ENCODE measurements around the gene FAM187B. TPM values are rescaled to one million over a fixed set of nuclear protein-coding genes. Genes with fewer than 3 reads are reported as not detected.

FAM187B gene
- total and polyA plus RNA-seq, 10 donors = 0.48 to 0.61 (median 0.51) TPM; not detected in 7

DNA sequence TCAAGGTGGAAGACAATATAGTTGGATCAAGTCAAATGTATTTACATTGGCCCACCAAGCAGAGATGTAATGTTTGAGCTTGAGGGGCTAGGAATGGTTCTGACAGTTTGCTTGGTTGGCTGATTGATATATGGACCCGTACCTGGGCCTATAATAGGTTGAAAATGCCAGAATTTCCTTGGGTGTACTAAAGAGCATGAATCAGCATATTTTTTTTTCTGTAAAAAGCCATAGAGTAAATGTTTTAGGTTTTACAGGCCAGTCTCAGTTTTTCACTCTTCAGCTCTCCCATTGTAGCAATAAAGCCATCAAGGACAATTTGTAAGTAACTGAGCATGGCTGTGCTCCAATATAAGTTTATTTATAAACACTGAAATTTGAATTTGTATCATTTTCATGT lies 47.2 kb downstream of the FAM187B start:
- 74 to 92% (median 80%) methylated on average over 1 of the region's 1 CpG for WGBS, 5 donors
- intact Hi-C loops (cut with DNase I; ENCODE audit: low total_unique reads) = no loop called here
- H3K36me3 ChIP-seq = no peaks in the 10 kb centered on the region

GRCh38 chr19:35179830-35180229 lies 48.7 kb downstream of the FAM187B start:
- H3K9me3 ChIP-seq = peaks cover 0 to 15% (median 8%) of the 10 kb centered on the region in 8 donors
- intact Hi-C loops (cut with DNase I; ENCODE audit: low total_unique reads) = no loop called here
- no peak for DNase-seq
- no peaks in the 10 kb centered on the region for H3K36me3 ChIP-seq
- H3K27me3 ChIP-seq (replicated peaks in 1 of 7) = no peaks in the 10 kb centered on the region
- H3K4me3 ChIP-seq = no peak overlapping the region
- H3K27ac ChIP-seq = no peak overlapping the region
- TF ChIP-seq, protein P1, sequence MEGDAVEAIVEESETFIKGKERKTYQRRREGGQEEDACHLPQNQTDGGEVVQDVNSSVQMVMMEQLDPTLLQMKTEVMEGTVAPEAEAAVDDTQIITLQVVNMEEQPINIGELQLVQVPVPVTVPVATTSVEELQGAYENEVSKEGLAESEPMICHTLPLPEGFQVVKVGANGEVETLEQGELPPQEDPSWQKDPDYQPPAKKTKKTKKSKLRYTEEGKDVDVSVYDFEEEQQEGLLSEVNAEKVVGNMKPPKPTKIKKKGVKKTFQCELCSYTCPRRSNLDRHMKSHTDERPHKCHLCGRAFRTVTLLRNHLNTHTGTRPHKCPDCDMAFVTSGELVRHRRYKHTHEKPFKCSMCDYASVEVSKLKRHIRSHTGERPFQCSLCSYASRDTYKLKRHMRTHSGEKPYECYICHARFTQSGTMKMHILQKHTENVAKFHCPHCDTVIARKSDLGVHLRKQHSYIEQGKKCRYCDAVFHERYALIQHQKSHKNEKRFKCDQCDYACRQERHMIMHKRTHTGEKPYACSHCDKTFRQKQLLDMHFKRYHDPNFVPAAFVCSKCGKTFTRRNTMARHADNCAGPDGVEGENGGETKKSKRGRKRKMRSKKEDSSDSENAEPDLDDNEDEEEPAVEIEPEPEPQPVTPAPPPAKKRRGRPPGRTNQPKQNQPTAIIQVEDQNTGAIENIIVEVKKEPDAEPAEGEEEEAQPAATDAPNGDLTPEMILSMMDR (IDR thresholded peaks at IDR 0.05 in 8 of 11, conservative IDR thresholded peaks at IDR 0.05 in 3 of 11) = no peak
- no peak for TF ChIP-seq POLR2A (IDR thresholded peaks at IDR 0.05)
- no peak for TF ChIP-seq POLR2AphosphoS5 (IDR thresholded peaks at IDR 0.05)
- 45 to 73% (median 59%) methylated on average over 3 of the region's 3 CpGs for WGBS, 5 donors
- no peaks in the 10 kb centered on the region for H3K4me1 ChIP-seq

More for the DNA sequence above, 47.2 kb downstream of the FAM187B start:
- Histone ChIP-seq H3K27me3 (replicated peaks in 1 of 7) (no peaks in the 10 kb centered on the region), H3K9me3 (peaks cover 0 to 15% (median 8%) of the 10 kb centered on the region in 8 donors), H3K4me3 (no peak overlapping the region), H3K27ac (no peak overlapping the region), H3K4me1 (no peaks in the 10 kb centered on the region)
- DNase-seq = no peak
- TF ChIP-seq, protein P1 (IDR thresholded peaks at IDR 0.05 in 8 of 11, conservative IDR thresholded peaks at IDR 0.05 in 3 of 11) = no peak
- no peak for TF ChIP-seq POLR2AphosphoS5 (IDR thresholded peaks at IDR 0.05)

GRCh38 chr19:35178701-35179100 lies 49.8 kb downstream of the FAM187B start:
- no peak overlapping the region for H3K27ac ChIP-seq
- intact Hi-C loops (cut with DNase I; ENCODE audit: low total_unique reads) = no loop called here
- TF ChIP-seq POLR2AphosphoS5 (IDR thresholded peaks at IDR 0.05) = no peak
- TF ChIP-seq, protein P1 (IDR thresholded peaks at IDR 0.05 in 8 of 11, conservative IDR thresholded peaks at IDR 0.05 in 3 of 11) = no peak
- no peak for TF ChIP-seq POLR2A (IDR thresholded peaks at IDR 0.05)
- H3K27me3 ChIP-seq (replicated peaks in 1 of 7) = no peaks in the 10 kb centered on the region
- H3K36me3 ChIP-seq = no peaks in the 10 kb centered on the region
- H3K4me1 ChIP-seq = no peaks in the 10 kb centered on the region
- DNase-seq = no peak
- peaks cover 0 to 5% (median 0%) of the 10 kb centered on the region in 8 donors for H3K9me3 ChIP-seq
- no peak overlapping the region for H3K4me3 ChIP-seq
- WGBS, 5 donors = 65 to 79% (median 73%) methylated on average over 2 of the region's 2 CpGs

DNA sequence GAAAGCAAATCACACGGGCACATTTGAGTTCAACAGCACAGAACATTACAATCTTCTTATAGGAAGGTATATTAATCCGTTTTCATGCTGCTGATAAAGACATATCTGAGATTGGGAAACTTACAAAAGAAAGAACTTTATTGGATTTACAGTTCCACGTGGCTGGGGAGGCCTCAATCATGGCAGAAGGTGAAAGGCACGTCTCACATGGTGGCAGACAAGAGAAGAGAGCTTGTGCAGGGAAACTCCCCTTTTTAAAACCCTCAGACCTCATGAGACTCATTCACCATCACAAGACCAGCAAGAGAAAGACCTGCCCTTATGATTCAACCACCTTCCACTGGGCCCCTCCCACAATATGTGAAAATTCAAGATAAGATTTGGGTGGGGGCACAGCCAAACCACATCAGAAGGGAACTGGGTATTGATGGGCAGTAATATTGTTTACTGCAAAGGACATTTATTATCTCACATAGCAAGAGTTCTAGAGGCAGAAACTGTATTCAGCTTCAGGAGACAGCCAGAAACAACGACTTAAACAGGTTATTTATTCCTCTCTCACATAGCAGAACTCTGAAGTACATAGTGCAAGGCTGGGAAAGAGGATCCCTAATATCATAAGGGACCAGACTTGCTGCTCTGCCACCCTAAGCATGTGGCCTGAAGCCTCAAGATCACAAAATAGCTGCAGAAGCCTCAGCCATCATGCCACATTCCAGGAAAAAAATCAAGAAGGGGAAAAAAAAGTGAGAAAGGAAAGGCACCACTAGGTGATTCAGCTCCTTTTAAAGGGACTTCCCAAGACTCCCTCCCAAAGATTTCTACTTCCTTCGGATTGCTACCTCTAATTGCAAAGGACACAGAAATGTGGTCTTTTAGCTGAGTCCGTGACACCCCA lies 50.9 kb downstream of the FAM187B start:
- Histone ChIP-seq H3K27ac (no peak overlapping the region), H3K27me3 (replicated peaks in 1 of 7) (no peaks in the 10 kb centered on the region), H3K36me3 (peaks cover 0 to 2% (median 0%) of the 10 kb centered on the region in 6 donors), H3K4me1 (peaks cover 0 to 6% (median 2%) of the 10 kb centered on the region in 6 donors), H3K9me3 (peaks cover 0 to 5% (median 0%) of the 10 kb centered on the region in 8 donors), H3K4me3 (no peak overlapping the region)
- intact Hi-C loops (cut with DNase I; ENCODE audit: low total_unique reads) = no loop called here
- no peak for DNase-seq
- 75 to 83% (median 76%) methylated on average over 7 of the region's 7 CpGs for WGBS, 5 donors
- TF ChIP-seq POLR2A (IDR thresholded peaks at IDR 0.05) (no peak), POLR2AphosphoS5 (IDR thresholded peaks at IDR 0.05) (no peak)
- TF ChIP-seq, protein P1 (IDR thresholded peaks at IDR 0.05 in 8 of 11, conservative IDR thresholded peaks at IDR 0.05 in 3 of 11) = no peak

Measured in spleen (tissue), 11 donors.